GM12878 (cell line): ENCODE measurements around the gene LRRC39.

Source experiments
- EED ChIP-seq: sonication (generic); IDR thresholded peaks from 2 replicates; pipeline ENCODE4 v1.6.1; 2016; ENCODE audit warnings: antibody characterized with exemption, low read depth
- EZH2 ChIP-seq: IDR thresholded peaks from 2 replicates; pipeline ENCODE4 v1.6.1; 2012; ENCODE audit warnings: low read depth, mild to moderate bottlenecking, control low read depth, inconsistent platforms, low read length, borderline replicate concordance; ENCODE audit not compliant: control insufficient read depth
- FOS ChIP-seq: IDR thresholded peaks from 3 replicates; pipeline ENCODE4 v1.6.1; 2011; ENCODE audit warnings: borderline replicate concordance; ENCODE audit not compliant: insufficient read length; ENCODE audit errors: extremely low read depth
- HDAC2 ChIP-seq: fragments of 200-600 bp; sonication (generic); IDR thresholded peaks from 2 replicates; pipeline ENCODE4 v1.6.1; 2017
- HDAC6 ChIP-seq: fragments of 200-600 bp; sonication (generic); IDR thresholded peaks from one replicate; pipeline ENCODE4 v1.8.0; 2017; ENCODE audit warnings: antibody characterized with exemption; ENCODE audit not compliant: unreplicated experiment
- MLLT1 ChIP-seq: fragments of 450-650 bp; IDR thresholded peaks from 2 replicates; pipeline ENCODE4 v1.6.1; 2016; ENCODE audit warnings: mild to moderate bottlenecking
- POLR2AphosphoS5 ChIP-seq: IDR thresholded peaks from 2 replicates; pipeline ENCODE4 v1.6.1; 2011; ENCODE audit warnings: mild to moderate bottlenecking, low read length, inconsistent platforms
- RAD21 ChIP-seq: IDR thresholded peaks from 2 replicates; pipeline ENCODE4 v1.6.1; 2011; ENCODE audit warnings: mild to moderate bottlenecking, low read depth, low read length, moderate library complexity; ENCODE audit not compliant: insufficient read depth
- USF1 ChIP-seq: IDR thresholded peaks from 2 replicates; pipeline ENCODE4 v1.6.1; 2011; ENCODE audit warnings: borderline replicate concordance, low read depth, mild to moderate bottlenecking, moderate library complexity, mixed read lengths, low read length; ENCODE audit not compliant: insufficient read depth; ENCODE audit errors: extremely low read length
- WRNIP1 ChIP-seq: IDR thresholded peaks from 2 replicates; pipeline ENCODE4 v1.6.1; 2011; ENCODE audit warnings: low read depth, low read length, improper control_type of control experiment, borderline replicate concordance
- TF ChIP-seq, protein P1 (sequence below), 3 experiments: IDR thresholded peaks in 2 of 3; conservative IDR thresholded peaks in 1 of 3; 2 replicates each; pipeline ENCODE4 v1.5.1; 2011; ENCODE audit warnings: low read depth in 3 of 3, low read length in 3 of 3, mild to moderate bottlenecking in 3 of 3, control low read depth in 2 of 3, moderate library complexity in 2 of 3, inconsistent platforms in 1 of 3, mixed read lengths in 1 of 3; ENCODE audit not compliant: control insufficient read depth in 2 of 3, insufficient read depth in 1 of 3; ENCODE audit errors: extremely low read depth in 1 of 3
- TF ChIP-seq, protein P2 (sequence below): fragments of 450-650 bp; IDR thresholded peaks from 2 replicates; pipeline ENCODE4 v1.6.1; 2016; ENCODE audit warnings: mild to moderate bottlenecking

- TF ChIP-seq HDAC6 (no peak), MLLT1 (no peak), FOS (no peak), RAD21 (no peak), EZH2 (no peak), USF1 (no peak), POLR2AphosphoS5 (no peak), WRNIP1 (no peak), HDAC2 (no peak), EED (no peak)
- TF ChIP-seq, protein P1, sequence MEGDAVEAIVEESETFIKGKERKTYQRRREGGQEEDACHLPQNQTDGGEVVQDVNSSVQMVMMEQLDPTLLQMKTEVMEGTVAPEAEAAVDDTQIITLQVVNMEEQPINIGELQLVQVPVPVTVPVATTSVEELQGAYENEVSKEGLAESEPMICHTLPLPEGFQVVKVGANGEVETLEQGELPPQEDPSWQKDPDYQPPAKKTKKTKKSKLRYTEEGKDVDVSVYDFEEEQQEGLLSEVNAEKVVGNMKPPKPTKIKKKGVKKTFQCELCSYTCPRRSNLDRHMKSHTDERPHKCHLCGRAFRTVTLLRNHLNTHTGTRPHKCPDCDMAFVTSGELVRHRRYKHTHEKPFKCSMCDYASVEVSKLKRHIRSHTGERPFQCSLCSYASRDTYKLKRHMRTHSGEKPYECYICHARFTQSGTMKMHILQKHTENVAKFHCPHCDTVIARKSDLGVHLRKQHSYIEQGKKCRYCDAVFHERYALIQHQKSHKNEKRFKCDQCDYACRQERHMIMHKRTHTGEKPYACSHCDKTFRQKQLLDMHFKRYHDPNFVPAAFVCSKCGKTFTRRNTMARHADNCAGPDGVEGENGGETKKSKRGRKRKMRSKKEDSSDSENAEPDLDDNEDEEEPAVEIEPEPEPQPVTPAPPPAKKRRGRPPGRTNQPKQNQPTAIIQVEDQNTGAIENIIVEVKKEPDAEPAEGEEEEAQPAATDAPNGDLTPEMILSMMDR (IDR thresholded peaks at IDR 0.05 in 2 of 3, conservative IDR thresholded peaks at IDR 0.05 in 1 of 3; ENCODE audit: control insufficient read depth in 2 of 3, extremely low read depth in 1 of 3, insufficient read depth in 1 of 3, low read depth in 3 of 3, low read length in 3 of 3), result no peak
- TF ChIP-seq, protein P2, sequence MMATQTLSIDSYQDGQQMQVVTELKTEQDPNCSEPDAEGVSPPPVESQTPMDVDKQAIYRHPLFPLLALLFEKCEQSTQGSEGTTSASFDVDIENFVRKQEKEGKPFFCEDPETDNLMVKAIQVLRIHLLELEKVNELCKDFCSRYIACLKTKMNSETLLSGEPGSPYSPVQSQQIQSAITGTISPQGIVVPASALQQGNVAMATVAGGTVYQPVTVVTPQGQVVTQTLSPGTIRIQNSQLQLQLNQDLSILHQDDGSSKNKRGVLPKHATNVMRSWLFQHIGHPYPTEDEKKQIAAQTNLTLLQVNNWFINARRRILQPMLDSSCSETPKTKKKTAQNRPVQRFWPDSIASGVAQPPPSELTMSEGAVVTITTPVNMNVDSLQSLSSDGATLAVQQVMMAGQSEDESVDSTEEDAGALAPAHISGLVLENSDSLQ, result no peak
Measured at GRCh38 chr1:100198596-100198995, 20.5 kb upstream of the LRRC39 start.
